Hepatocyte (in vitro differentiated cells): Measurements from ENCODE around the gene SLC35E1. TPM values are rescaled to one million over a fixed set of nuclear protein-coding genes. Genes with fewer than 3 reads are reported as not detected.

ENCODE experiments used
- DNase-seq: peaks from one replicate; pipeline ENCODE4 v3.0.0-alpha.2; 2016; ENCODE audit warnings: low spot score
- H2AFZ ChIP-seq: fragments of 200-600 bp; sonication (generic); 2 replicates; pipeline ENCODE4 v1.6.0; 2016; ENCODE audit warnings: antibody characterized with exemption, mild to moderate bottlenecking
- H3K27ac ChIP-seq: fragments of 200-600 bp; sonication (generic); 2 replicates; pipeline ENCODE4 v1.5.1; 2016; ENCODE audit warnings: mild to moderate bottlenecking
- H3K27me3 ChIP-seq: fragments of 200-600 bp; sonication (generic); 2 replicates; pipeline ENCODE4 v1.6.1; 2016
- H3K36me3 ChIP-seq: fragments of 200-600 bp; sonication (generic); replicated peaks from 2 replicates; pipeline ENCODE4 v1.5.1; 2016; ENCODE audit warnings: low read depth; ENCODE audit not compliant: insufficient read depth
- H3K4me1 ChIP-seq: fragments of 200-600 bp; sonication (generic); 2 replicates; pipeline ENCODE4 v1.5.1; 2016; ENCODE audit warnings: mild to moderate bottlenecking, moderate library complexity; ENCODE audit not compliant: insufficient read depth
- H3K4me2 ChIP-seq: fragments of 200-600 bp; sonication (generic); 2 replicates; pipeline ENCODE4 v1.6.0; 2016
- H3K4me3 ChIP-seq: fragments of 200-600 bp; sonication (generic); 2 replicates; pipeline ENCODE4 v1.5.1; 2016; ENCODE audit warnings: mild to moderate bottlenecking
- H3K79me2 ChIP-seq: fragments of 200-600 bp; sonication (generic); 2 replicates; pipeline ENCODE4 v1.6.0; 2017; ENCODE audit warnings: mild to moderate bottlenecking
- H3K9me2 ChIP-seq: fragments of 200-600 bp; sonication (generic); replicated peaks from 2 replicates; pipeline ENCODE4 v1.6.0; 2017; ENCODE audit warnings: mild to moderate bottlenecking; ENCODE audit not compliant: insufficient read depth
- H3K9me3 ChIP-seq: fragments of 200-600 bp; sonication (generic); 2 replicates; pipeline ENCODE4 v1.5.1; 2016; ENCODE audit warnings: low read depth, mild to moderate bottlenecking
- H4K20me1 ChIP-seq: fragments of 200-600 bp; sonication (generic); 2 replicates; pipeline ENCODE4 v1.6.0; 2016; ENCODE audit warnings: mild to moderate bottlenecking; ENCODE audit not compliant: insufficient read depth, poor library complexity, severe bottlenecking
- EZH2 ChIP-seq: fragments of 200-600 bp; sonication (generic); IDR thresholded peaks from 2 replicates; pipeline ENCODE4 v1.6.1; 2016; ENCODE audit warnings: antibody characterized with exemption, mild to moderate bottlenecking, borderline replicate concordance
- EZH2phosphoT487 ChIP-seq: fragments of 200-600 bp; sonication (generic); IDR thresholded peaks from one replicate; pipeline ENCODE4 v1.6.1; 2018; ENCODE audit warnings: antibody characterized with exemption, mild to moderate bottlenecking, low read depth, moderate library complexity; ENCODE audit not compliant: unreplicated experiment, severe bottlenecking
- WGBS: methylation state at CpG from one replicate; pipeline ENCODE4 v1.1.6; 2016; ENCODE audit warnings: low lambda C conversion rate; ENCODE audit errors: missing lambda C conversion rate; 5-methylcytosine and 5-hydroxymethylcytosine counted together
- polyA plus RNA-seq: library from polyadenylated mRNA; unstranded; fragments of >200 nt; fragmentation: Nextera tagmentation; extraction: Ambion mirVana; gene quantifications from 2 replicates; pipeline ENCODE4 v1.2.1, GENCODE V29; 2016
- total RNA-seq: library from RNA; depleted of rRNA; stranded (reverse); fragments of >200 nt; gene quantifications from 2 replicates; pipeline ENCODE4 v1.2.3, GENCODE V29; 2014
- TF ChIP-seq, protein P1 (sequence below): fragments of 200-600 bp; sonication (generic); IDR thresholded peaks from 2 replicates; pipeline ENCODE4 v1.5.1; 2016; ENCODE audit warnings: antibody characterized with exemption, mild to moderate bottlenecking; ENCODE audit not compliant: poor library complexity

The SLC35E1 gene
- total and polyA plus RNA-seq, 2 experiments from 2014 or later: 32.0 to 33.3 TPM

DNA sequence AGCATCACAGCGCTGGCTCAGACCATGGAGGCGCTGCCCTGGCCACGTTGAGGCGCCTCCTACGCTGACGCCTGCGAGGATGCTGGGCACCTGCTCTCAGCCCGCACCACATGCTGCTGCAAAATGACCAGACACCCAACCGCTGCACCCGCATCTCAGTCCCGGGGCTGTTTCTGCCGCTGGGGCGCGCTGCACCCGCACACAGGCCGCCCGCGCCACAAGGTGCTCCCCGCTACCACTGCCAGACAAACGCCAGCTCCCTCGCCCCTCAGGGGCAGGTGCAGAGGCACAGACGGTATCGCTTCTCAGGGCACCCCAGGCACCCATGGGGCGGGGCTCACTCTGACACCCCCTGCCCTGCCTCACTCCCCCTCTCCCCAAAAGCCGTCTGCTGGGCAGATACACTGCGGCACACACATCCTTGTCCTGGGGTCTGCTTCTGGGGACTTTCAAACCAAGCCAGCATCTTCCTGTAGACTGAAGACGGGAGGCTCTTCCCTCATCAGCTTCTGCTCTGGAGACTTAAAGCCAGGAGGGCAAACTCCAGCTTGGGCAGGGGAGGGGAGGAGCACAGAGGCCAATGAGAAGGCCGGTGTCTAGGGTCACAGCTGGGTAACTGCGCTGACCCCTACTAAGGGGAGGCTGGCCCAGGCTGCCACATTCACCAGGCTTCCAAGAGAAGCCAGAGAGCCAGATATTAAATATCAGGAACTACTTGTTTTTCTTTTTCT is 46.3 kb downstream of the SLC35E1 start:
- TF ChIP-seq EZH2 (no peak), EZH2phosphoT487 (no peak)
- TF ChIP-seq, protein P1, sequence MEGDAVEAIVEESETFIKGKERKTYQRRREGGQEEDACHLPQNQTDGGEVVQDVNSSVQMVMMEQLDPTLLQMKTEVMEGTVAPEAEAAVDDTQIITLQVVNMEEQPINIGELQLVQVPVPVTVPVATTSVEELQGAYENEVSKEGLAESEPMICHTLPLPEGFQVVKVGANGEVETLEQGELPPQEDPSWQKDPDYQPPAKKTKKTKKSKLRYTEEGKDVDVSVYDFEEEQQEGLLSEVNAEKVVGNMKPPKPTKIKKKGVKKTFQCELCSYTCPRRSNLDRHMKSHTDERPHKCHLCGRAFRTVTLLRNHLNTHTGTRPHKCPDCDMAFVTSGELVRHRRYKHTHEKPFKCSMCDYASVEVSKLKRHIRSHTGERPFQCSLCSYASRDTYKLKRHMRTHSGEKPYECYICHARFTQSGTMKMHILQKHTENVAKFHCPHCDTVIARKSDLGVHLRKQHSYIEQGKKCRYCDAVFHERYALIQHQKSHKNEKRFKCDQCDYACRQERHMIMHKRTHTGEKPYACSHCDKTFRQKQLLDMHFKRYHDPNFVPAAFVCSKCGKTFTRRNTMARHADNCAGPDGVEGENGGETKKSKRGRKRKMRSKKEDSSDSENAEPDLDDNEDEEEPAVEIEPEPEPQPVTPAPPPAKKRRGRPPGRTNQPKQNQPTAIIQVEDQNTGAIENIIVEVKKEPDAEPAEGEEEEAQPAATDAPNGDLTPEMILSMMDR: no peak
- Histone ChIP-seq H4K20me1 (no peaks in the 10 kb centered on the region), H2AFZ (no peak overlapping the region)

DNA sequence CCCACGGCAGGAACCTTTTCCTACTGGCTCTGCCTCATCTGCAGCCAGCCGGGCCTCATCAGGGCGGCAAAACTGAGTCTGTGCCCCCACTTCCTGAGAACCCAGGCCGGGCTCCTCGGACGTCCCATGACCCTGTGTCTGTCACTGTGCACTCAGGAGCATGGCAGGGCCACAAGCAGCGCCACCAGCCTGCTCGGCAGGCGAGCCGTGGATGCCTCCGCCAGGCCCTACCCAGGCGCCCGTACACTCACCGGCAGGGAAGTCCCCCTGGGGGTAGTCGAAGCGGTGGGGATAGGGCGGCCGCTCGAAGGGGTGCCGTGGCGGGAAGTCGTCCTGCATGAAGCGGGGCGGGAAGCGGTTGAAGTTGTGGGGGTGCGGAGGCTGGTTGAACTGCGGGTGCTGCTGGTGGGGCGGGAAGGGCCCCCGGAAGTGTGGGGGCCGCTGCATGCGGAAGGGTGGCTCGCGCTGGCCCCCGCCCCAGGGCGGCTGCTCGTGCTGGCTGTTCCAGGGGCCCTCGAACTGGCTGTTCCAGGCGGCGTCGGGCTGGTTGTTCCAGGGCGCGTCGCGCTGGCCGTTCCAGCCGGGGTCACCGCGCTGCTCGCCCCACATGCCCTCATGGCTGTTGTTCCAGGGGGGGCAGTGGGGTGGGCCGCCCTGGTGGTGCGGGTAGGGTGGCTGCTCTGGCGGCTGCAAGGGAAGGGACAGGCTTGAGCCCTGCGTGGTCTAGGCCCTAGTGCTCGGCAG is 47.1 kb downstream of the SLC35E1 start:
- no peaks in the 10 kb centered on the region for H3K36me3 ChIP-seq
- no peak overlapping the region for H3K4me2 ChIP-seq
- H3K4me3 ChIP-seq: no peak overlapping the region
- no peaks in the 10 kb centered on the region for H3K79me2 ChIP-seq
- H3K27ac ChIP-seq: no peak overlapping the region
- no peaks in the 10 kb centered on the region for H3K9me2 ChIP-seq
- TF ChIP-seq, protein P1: no peak
- no peak for TF ChIP-seq EZH2
- no peak for TF ChIP-seq EZH2phosphoT487
- no peaks in the 10 kb centered on the region for H3K27me3 ChIP-seq
- H2AFZ ChIP-seq: no peak overlapping the region
- H4K20me1 ChIP-seq: no peaks in the 10 kb centered on the region
- DNase-seq: no peak
- H3K9me3 ChIP-seq: no peaks in the 10 kb centered on the region
- no peaks in the 10 kb centered on the region for H3K4me1 ChIP-seq
- WGBS: 96% methylated on average over 38 of the region's 54 CpGs

More for the DNA sequence above, 46.3 kb downstream of the SLC35E1 start:
- no peak overlapping the region for H3K4me3 ChIP-seq
- no peaks in the 10 kb centered on the region for H3K36me3 ChIP-seq
- no peak overlapping the region for H3K27ac ChIP-seq
- H3K4me1 ChIP-seq: no peaks in the 10 kb centered on the region
- H3K4me2 ChIP-seq: no peak overlapping the region
- H3K27me3 ChIP-seq: no peaks in the 10 kb centered on the region
- H3K79me2 ChIP-seq: no peaks in the 10 kb centered on the region
- no peaks in the 10 kb centered on the region for H3K9me2 ChIP-seq
- DNase-seq: no peak
- H3K9me3 ChIP-seq: no peaks in the 10 kb centered on the region
- 96% methylated on average over 24 of the region's 29 CpGs for WGBS

DNA sequence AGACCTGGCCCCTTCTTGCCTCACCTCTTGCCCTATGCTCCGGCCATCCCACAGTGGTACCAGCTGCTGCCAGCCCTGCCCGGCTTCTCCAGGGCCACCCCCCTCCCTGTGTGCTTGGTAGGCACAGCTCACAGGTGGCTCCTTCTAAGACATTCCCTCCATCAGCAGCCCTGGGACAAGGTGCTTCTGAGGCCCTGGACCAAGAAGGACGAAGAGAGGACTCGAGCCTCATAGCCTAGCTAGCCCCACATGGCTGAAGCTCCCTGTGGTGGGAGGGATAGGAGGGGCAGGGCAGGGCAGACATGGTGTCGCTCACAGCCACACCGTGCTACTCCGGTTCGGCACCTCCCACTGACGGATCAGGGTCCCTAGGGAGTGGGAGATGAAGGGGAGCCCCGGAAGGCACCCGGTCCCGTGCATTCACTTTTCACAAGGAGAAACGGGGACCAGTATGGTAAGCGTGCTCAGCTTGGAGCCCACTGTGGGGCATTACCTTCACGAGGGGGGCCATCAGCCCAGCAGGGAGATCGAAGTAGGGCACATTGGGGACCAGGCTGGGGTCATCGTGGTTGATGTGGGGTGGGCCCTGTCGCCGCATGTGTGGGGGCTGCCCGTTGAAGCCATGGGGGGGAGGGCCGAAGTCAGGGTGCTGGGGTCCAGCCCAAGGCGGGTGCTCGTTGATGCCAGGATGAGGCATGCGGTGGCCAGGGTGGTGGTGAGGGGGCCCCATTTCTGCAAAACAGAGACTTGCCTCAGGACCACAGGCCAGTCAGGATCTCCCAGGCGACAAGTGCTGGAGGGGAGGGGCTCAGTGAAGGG is 49.4 kb downstream of the SLC35E1 start:
- no peaks in the 10 kb centered on the region for H3K27me3 ChIP-seq

More for the DNA sequence above, 49.4 kb downstream of the SLC35E1 start:
- Histone ChIP-seq H3K9me2 (no peaks in the 10 kb centered on the region), H3K4me1 (no peaks in the 10 kb centered on the region), H3K9me3 (no peaks in the 10 kb centered on the region), H3K4me2 (no peak overlapping the region), H3K36me3 (no peaks in the 10 kb centered on the region), H3K4me3 (no peak overlapping the region), H4K20me1 (no peaks in the 10 kb centered on the region), H2AFZ (no peak overlapping the region), H3K79me2 (no peaks in the 10 kb centered on the region), H3K27ac (no peak overlapping the region)
- no peak for DNase-seq
- TF ChIP-seq, protein P1: no peak
- no peak for TF ChIP-seq EZH2
- TF ChIP-seq EZH2phosphoT487: no peak
- WGBS: 98% methylated on average over 21 of the region's 25 CpGs
